ENCODE measurements around the gene CANT1. TPM values are rescaled to one million over a fixed set of nuclear protein-coding genes. Genes with fewer than 3 reads are reported as not detected.

CANT1 gene
- total RNA-seq, 1 experiment from 2014 or later, result 97.1 TPM

GRCh38 chr17:78980624-78980972, 29.0 kb downstream of the CANT1 start (continued):
- TF ChIP-seq POLR2AphosphoS5 (IDR thresholded peaks at IDR 0.05; ENCODE audit: low read depth, low read length) (no peak), FOSL1 (IDR thresholded peaks at IDR 0.05; ENCODE audit: low read depth) (no peak), ATF3 (IDR thresholded peaks at IDR 0.05) (no peak), EZH2phosphoT487 (IDR thresholded peaks at IDR 0.05; ENCODE audit: borderline replicate concordance) (no peak), MAX (IDR thresholded peaks at IDR 0.05) (no peak), EZH2 (IDR thresholded peaks at IDR 0.05) (no peak)

GRCh38 chr17:78979780-78980623, 29.6 kb downstream of the CANT1 start, which contains the start of gene LGALS3BP:
Gene LGALS3BP (minus strand): TSS chr17:78979923. CDS start chr17:78977191, 2,732 bp downstream.
- no peaks in the 10 kb centered on the region for H3K27me3 ChIP-seq (ENCODE audit: insufficient read depth, low read length)
- H3K9me2 ChIP-seq (ENCODE audit: insufficient read depth), result no peaks in the 10 kb centered on the region
- POLR2A ChIA-PET, result interaction anchor here (0.6 to 1.6 kb wide), 7 partner anchors 8 to 118 kb away, joined by 3 to 6 read pairs (median 4); partner anchors contain the start of gene ENGASE
- H3K36me3 ChIP-seq (ENCODE audit: control insufficient read depth in 1 of 2, insufficient read depth in 2 of 2, low read length in 2 of 2), result peaks cover 8 to 14% of the 10 kb centered on the region in 2 experiments; a peak in 3 of 4 replicates
- TF ChIP-seq REST (IDR thresholded peaks at IDR 0.05; ENCODE audit: low read depth), result no peak
- TF ChIP-seq YY1 (IDR thresholded peaks at IDR 0.05; ENCODE audit: extremely low read depth, insufficient replicate concordance, low read depth, low read length), result peak; percentile 38
- peak; percentile 99 for TF ChIP-seq POLR2AphosphoS5 (IDR thresholded peaks at IDR 0.05; ENCODE audit: low read depth, low read length)
- TF ChIP-seq CEBPB (IDR thresholded peaks at IDR 0.05; ENCODE audit: low read depth), result no peak
- peak; percentile 86 for TF ChIP-seq POLR2A (IDR thresholded peaks at IDR 0.05; ENCODE audit: borderline replicate concordance, extremely low read depth, insufficient read depth, insufficient read length)
- peak; percentile 37; the same call in 1 of the 2 replicates for TF ChIP-seq ZFX (IDR thresholded peaks at IDR 0.05)
- no peak for TF ChIP-seq EZH2 (IDR thresholded peaks at IDR 0.05)
- peak; percentile 92 for TF ChIP-seq MAX (IDR thresholded peaks at IDR 0.05)
- peak within 1 kb of the TSS; percentile 87 for H2AFZ ChIP-seq (ENCODE audit: low read depth, low read length, poor library complexity, severe bottlenecking)
- ATAC-seq (peak; percentile 90), DNase-seq (ENCODE audit: low read depth, low spot score) (peak; percentile 70)
- H3K4me1 ChIP-seq (ENCODE audit: control insufficient read depth in 1 of 2, insufficient read depth in 2 of 2, low read length in 2 of 2), result peaks cover 35 to 52% of the 10 kb centered on the region in 2 experiments
- H3K4me3 ChIP-seq (replicated peaks in 1 of 2; ENCODE audit: low read depth in 1 of 2, low read length in 2 of 2), result peak within 1 kb of the TSS; percentile 81 to 83
- H3K27ac ChIP-seq (ENCODE audit: low read depth, low read length), result peak within 1 kb of the TSS; percentile 66
- intact Hi-C loops (cut with micrococcal nuclease), result loop anchor here (5.0 kb wide), 1 partner anchor 813 kb away; the partner anchor contains the start of gene SYNGR2
- H3K4me2 ChIP-seq (ENCODE audit: low read length), result peak within 1 kb of the TSS; percentile 95
- peak within 1 kb of the TSS; percentile 80 for H3K9ac ChIP-seq (ENCODE audit: low read length)
- BruUV-seq (replicated peaks), result no TSS peak
- no peaks in the 10 kb centered on the region for H3K9me3 ChIP-seq (ENCODE audit: control insufficient read depth in 1 of 2, insufficient read depth in 1 of 2, low read depth in 1 of 2, low read length in 2 of 2)
- peaks cover 31% of the 10 kb centered on the region for H3K79me2 ChIP-seq (ENCODE audit: insufficient read depth, low read length)
- RAD21 ChIA-PET (ENCODE audit: low non-redundant PET in 1 of 2, low total read pairs in 2 of 2, uncharacterized antibody in 2 of 2, unreplicated experiment in 2 of 2), result no interaction called here
- no peaks in the 10 kb centered on the region for H4K20me1 ChIP-seq (ENCODE audit: insufficient read depth)
- CTCF ChIA-PET, result interaction anchor here (1.0 to 1.9 kb wide), 3 partner anchors 9 to 114 kb away, joined by 4 to 7 read pairs (median 5); no protein-coding TSS in a partner anchor

Data from HCT116 (cell line).